ENCODE results near the gene LSM14B.

The LSM14B gene

GRCh38 chr20:62133051-62133845 is 11.0 kb downstream of the LSM14B start:
- DNase-seq, result peak; percentile 78 to 84 (median 81)

- DNase-seq, result no peak
Observed at GRCh38 chr20:62133864-62134263, 11.6 kb downstream of the LSM14B start.

- peak in 2 of 3 donors; percentile 14 to 26 for DNase-seq
Observed at GRCh38 chr20:62134735-62135231, 12.5 kb downstream of the LSM14B start.

- DNase-seq, result no peak
Observed at GRCh38 chr20:62135573-62136266, 13.4 kb downstream of the LSM14B start.

- peak; percentile 74 to 85 (median 77) for DNase-seq
Observed at GRCh38 chr20:62136283-62137091, 14.2 kb downstream of the LSM14B start.

- no peak for DNase-seq
Observed at GRCh38 chr20:62137092-62137384, 14.8 kb downstream of the LSM14B start.

- DNase-seq, result no peak
Observed at GRCh38 chr20:62137478-62138203, 15.4 kb downstream of the LSM14B start.

GRCh38 chr20:62138204-62138543 is 15.9 kb downstream of the LSM14B start:
- no peak for DNase-seq

GRCh38 chr20:62138912-62139311 is 16.6 kb downstream of the LSM14B start:
- DNase-seq, result no peak

GRCh38 chr20:62139636-62140035 is 17.4 kb downstream of the LSM14B start:
- no peak for DNase-seq

- DNase-seq, result no peak
Observed at GRCh38 chr20:62141043-62141396, 18.7 kb downstream of the LSM14B start.

GRCh38 chr20:62141397-62142251 is 19.3 kb downstream of the LSM14B start:
- peak; percentile 61 to 76 (median 74) for DNase-seq

- DNase-seq, result peak; percentile 12 to 58 (median 24)
Observed at GRCh38 chr20:62142252-62143080, 20.2 kb downstream of the LSM14B start.

- DNase-seq, result peak; percentile 92 to 98 (median 97)
Observed at GRCh38 chr20:62143081-62143956, 21.0 kb downstream of the LSM14B start, which contains the start of the genes PSMA7 and SS18L1. TSS of gene PSMA7 (minus strand) at chr20:62143394. CDS start at chr20:62143303, 91 bp downstream. TSS of gene SS18L1 (plus strand) at chr20:62143769. CDS start at chr20:62143821, 52 bp downstream.

GRCh38 chr20:62143957-62144825 is 21.9 kb downstream of the LSM14B start:
- DNase-seq, result peak; percentile 74 to 88 (median 78)

- no peak for DNase-seq
Observed at GRCh38 chr20:62145688-62146018, 23.4 kb downstream of the LSM14B start.

GRCh38 chr20:62146019-62146755 is 23.9 kb downstream of the LSM14B start:
- DNase-seq, result no peak

GRCh38 chr20:62147125-62147524 is 24.9 kb downstream of the LSM14B start:
- DNase-seq, result no peak

All from suppressor macrophage treated with lipopolysaccharide for 1 hour (primary cell).